Measurements from ENCODE around the gene AOC3. TPM values are rescaled to one million over a fixed set of nuclear protein-coding genes. Genes with fewer than 3 reads are reported as not detected.

AOC3 gene
- total RNA-seq, 1 donor from 2014 or later, result 0.26 TPM

GRCh38 chr17:42814633-42815399 lies 36.2 kb upstream of the AOC3 start:
- FAIRE-seq (no peak), DNase-seq (ENCODE audit: low read depth) (peak; percentile 72)
- Histone ChIP-seq H3K27me3 (ENCODE audit: control insufficient read depth, insufficient read depth, low read length) (no peaks in the 10 kb centered on the region), H3K4me3 (ENCODE audit: low read depth, low read length) (no peak overlapping the region), H3K36me3 (ENCODE audit: control insufficient read depth, insufficient read depth, low read length) (peaks cover 41% of the 10 kb centered on the region)
- TF ChIP-seq CTCF (IDR thresholded peaks at IDR 0.05; ENCODE audit: insufficient read depth, low read length, severe bottlenecking), result no peak

- peaks cover 34% of the 10 kb centered on the region for H3K36me3 ChIP-seq (ENCODE audit: control insufficient read depth, insufficient read depth, low read length)
- no peak for FAIRE-seq
- no peak overlapping the region for H3K4me3 ChIP-seq (ENCODE audit: low read depth, low read length)
- H3K27me3 ChIP-seq (ENCODE audit: control insufficient read depth, insufficient read depth, low read length), result no peaks in the 10 kb centered on the region
- DNase-seq (ENCODE audit: low read depth), result peak; percentile 82
- no peak for TF ChIP-seq CTCF (IDR thresholded peaks at IDR 0.05; ENCODE audit: insufficient read depth, low read length, severe bottlenecking)
These were observed 33.1 kb upstream of the AOC3 start for GRCh38 chr17:42817866-42818265.

GRCh38 chr17:42818379-42818778 lies 32.6 kb upstream of the AOC3 start:
- DNase-seq (ENCODE audit: low read depth) (no peak), FAIRE-seq (no peak)
- no peak for TF ChIP-seq CTCF (IDR thresholded peaks at IDR 0.05; ENCODE audit: insufficient read depth, low read length, severe bottlenecking)
- no peaks in the 10 kb centered on the region for H3K27me3 ChIP-seq (ENCODE audit: control insufficient read depth, insufficient read depth, low read length)
- H3K4me3 ChIP-seq (ENCODE audit: low read depth, low read length), result no peak overlapping the region
- H3K36me3 ChIP-seq (ENCODE audit: control insufficient read depth, insufficient read depth, low read length), result peaks cover 34% of the 10 kb centered on the region

GRCh38 chr17:42819939-42820535 lies 31.0 kb upstream of the AOC3 start:
- DNase-seq (ENCODE audit: low read depth), result peak; percentile 44

GRCh38 chr17:42821176-42821575 lies 29.8 kb upstream of the AOC3 start:
- no peak for FAIRE-seq

More at GRCh38 chr17:42819939-42820535, 31.0 kb upstream of the AOC3 start:
- peaks cover 27% of the 10 kb centered on the region for H3K36me3 ChIP-seq (ENCODE audit: control insufficient read depth, insufficient read depth, low read length)
- no peak for FAIRE-seq
- TF ChIP-seq CTCF (IDR thresholded peaks at IDR 0.05; ENCODE audit: insufficient read depth, low read length, severe bottlenecking), result peak; percentile 71
- no peaks in the 10 kb centered on the region for H3K27me3 ChIP-seq (ENCODE audit: control insufficient read depth, insufficient read depth, low read length)
- no peak overlapping the region for H3K4me3 ChIP-seq (ENCODE audit: low read depth, low read length)

More at GRCh38 chr17:42821176-42821575, 29.8 kb upstream of the AOC3 start:
- no peak for TF ChIP-seq CTCF (IDR thresholded peaks at IDR 0.05; ENCODE audit: insufficient read depth, low read length, severe bottlenecking)
- H3K36me3 ChIP-seq (ENCODE audit: control insufficient read depth, insufficient read depth, low read length), result peaks cover 18% of the 10 kb centered on the region
- no peaks in the 10 kb centered on the region for H3K27me3 ChIP-seq (ENCODE audit: control insufficient read depth, insufficient read depth, low read length)
- no peak for DNase-seq (ENCODE audit: low read depth)
- no peak overlapping the region for H3K4me3 ChIP-seq (ENCODE audit: low read depth, low read length)
